OCI-LY3 (cell line): ENCODE data around the gene GYS2.

ENCODE experiments used
- EZH2phosphoT487 ChIP-seq: fragments of 200-600 bp; shearing (Covaris generic); IDR thresholded peaks from 2 replicates; pipeline ENCODE4 v1.6.1; 2018; ENCODE audit warnings: antibody characterized with exemption, mixed run types, low read depth
- TF ChIP-seq, protein P1 (sequence below): fragments of 200-600, 300-600 bp; sonication (generic); IDR thresholded peaks from 2 replicates; pipeline ENCODE4 v1.5.1; 2014; ENCODE audit warnings: antibody characterized with exemption, low read length, low read depth

DNA sequence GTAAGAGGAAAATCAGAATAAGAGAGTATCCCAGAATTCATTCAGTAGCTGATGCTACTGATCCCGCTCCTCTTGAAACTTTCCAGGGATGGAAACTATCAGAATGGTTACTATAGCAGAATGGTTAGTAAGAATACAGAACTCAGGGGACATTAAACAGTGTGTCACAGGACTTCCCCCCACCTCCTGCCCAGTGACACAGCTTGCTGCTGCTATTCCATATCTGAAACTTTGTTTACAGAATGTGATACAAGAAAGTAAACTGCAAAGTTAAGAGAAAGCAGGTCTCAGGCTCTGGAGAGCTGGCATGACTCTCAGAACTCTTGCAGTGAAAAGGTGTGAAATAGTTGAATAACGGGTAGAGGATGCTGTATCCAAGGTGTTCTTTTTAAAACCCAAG, 75.2 kb downstream of the GYS2 start:
- TF ChIP-seq, protein P1, sequence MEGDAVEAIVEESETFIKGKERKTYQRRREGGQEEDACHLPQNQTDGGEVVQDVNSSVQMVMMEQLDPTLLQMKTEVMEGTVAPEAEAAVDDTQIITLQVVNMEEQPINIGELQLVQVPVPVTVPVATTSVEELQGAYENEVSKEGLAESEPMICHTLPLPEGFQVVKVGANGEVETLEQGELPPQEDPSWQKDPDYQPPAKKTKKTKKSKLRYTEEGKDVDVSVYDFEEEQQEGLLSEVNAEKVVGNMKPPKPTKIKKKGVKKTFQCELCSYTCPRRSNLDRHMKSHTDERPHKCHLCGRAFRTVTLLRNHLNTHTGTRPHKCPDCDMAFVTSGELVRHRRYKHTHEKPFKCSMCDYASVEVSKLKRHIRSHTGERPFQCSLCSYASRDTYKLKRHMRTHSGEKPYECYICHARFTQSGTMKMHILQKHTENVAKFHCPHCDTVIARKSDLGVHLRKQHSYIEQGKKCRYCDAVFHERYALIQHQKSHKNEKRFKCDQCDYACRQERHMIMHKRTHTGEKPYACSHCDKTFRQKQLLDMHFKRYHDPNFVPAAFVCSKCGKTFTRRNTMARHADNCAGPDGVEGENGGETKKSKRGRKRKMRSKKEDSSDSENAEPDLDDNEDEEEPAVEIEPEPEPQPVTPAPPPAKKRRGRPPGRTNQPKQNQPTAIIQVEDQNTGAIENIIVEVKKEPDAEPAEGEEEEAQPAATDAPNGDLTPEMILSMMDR = no peak
- TF ChIP-seq EZH2phosphoT487 = no peak
